GM12873 (cell line): Measurements from ENCODE around the gene FAM20A.

Experiments
- CTCF ChIP-seq: IDR thresholded peaks from 2 replicates; pipeline ENCODE4 v1.5.1; 2012; ENCODE audit warnings: low read depth, mild to moderate bottlenecking, moderate library complexity, low read length, control low read depth; ENCODE audit not compliant: insufficient read depth; ENCODE audit errors: missing control alignments

FAM20A gene

DNA sequence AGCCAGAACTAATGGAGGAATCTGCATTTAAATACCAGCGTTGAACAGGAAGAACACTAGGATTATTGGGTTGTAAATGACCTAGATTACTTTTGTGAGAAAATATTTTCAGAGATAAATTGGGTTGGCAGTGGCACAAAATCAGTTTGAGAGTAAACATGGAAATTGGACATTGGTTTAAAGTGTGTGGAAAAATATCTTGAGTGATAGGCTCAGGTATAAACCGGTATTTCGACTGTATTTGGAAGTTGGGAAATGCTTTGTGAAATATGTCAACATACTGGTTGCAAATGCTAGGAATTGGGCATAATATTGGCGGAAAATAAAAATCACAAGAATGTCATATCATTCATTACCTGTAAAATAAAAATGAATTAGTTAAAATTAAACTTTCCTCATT, 73.9 kb downstream of the FAM20A start:
- no peak for TF ChIP-seq CTCF

GRCh38 chr17:68526548-68526947, 74.6 kb downstream of the FAM20A start:
- no peak for TF ChIP-seq CTCF

- TF ChIP-seq CTCF, result no peak
Observed at GRCh38 chr17:68522266-68522665, 78.9 kb downstream of the FAM20A start.

- TF ChIP-seq CTCF, result no peak
Observed at GRCh38 chr17:68519911-68520310, 81.3 kb downstream of the FAM20A start.

DNA sequence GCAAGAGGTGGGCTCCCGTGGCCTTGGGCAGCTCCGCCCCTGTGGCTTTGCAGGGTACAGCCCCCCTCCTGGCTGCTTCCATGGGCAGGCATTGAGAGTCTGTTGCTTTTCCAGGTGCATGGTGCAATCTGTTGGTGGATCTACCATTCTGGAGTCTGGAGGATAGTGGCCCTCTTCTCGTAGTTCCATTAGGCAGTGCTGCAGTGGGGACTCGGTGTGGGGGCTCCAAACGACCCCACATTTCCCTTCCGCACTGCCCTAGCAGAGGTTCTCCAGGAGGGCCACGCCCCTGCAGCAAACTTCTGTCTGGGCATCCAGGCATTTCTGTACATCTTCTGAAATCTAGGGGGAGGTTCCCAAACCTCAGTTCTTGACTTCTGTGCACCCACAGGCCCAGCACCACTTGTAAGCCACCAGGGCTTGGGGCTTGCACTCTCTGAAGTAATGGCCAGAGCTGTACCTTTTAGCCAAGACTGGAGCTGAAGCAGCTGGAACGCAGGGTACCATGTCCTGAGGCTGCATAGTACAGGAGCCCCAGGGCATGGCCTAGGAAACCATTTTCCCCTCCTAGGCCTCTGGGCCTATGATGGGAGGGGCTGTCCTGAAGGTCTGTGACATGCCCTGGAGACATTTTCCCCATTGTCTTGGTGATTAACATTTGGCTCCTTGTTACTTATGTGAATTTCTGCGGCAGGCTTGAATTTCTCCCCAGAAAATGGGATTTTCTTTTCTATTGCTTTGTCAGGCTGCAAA, 82.9 kb downstream of the FAM20A start:
- no peak for TF ChIP-seq CTCF

DNA sequence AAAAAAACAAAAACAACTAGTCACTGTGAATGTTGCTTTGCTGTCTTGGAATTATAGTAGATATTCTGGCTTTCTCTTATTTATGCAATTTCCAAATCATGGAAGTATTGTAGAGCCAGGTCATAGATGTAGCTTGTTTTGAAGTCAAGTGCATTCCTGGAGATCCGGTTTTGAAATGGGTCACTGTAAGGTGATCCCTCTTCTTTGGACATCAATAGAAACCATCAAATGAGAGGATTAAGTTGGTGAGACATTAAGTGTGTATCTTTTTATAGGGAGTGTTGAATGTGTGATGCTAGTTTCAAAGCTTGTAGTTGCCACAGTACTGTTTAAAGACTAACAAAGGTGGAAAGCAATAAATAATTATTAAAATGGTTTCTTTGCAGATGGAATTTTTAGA, 84.4 kb downstream of the FAM20A start:
- TF ChIP-seq CTCF, result no peak

DNA sequence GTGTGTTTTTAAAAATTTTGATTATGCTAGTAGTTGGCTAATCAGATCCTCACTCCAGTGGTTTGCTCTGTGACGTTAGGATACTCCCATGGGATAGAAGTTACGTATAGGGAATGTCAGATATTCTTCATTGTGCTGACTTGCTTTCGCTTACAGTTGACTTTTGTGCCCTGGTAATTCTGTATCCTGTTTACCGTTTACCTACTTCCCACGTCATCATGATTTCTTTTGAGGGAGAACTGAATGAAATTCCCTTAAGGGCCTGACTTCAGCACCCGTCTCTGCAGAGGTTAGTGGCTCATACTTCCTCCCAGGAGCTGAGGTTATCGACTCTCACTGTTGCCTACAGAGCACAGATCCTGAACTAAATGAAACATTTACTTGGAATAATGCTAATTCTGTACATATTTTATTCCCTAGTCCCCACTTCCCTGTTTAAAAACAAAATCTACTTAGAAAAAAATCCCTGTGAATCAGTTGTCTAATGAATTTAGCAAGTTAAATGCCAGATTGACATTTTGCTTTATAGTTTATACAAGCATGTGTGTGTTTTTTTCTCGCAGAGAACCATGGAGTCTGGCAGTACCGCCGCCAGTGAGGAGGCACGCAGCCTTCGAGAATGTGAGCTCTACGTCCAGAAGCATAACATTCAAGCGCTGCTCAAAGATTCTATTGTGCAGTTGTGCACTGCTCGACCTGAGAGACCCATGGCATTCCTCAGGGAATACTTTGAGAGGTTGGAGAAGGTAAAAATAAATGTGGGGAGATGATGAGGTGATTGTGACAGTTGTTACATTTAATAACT, 86.1 kb downstream of the FAM20A start:
- TF ChIP-seq CTCF, result no peak
